HEK293T (cell line): ENCODE measurements around the gene HLA-DMB.

Experiments used
- CTCF ChIA-PET: fragments of 350-600 bp; formaldehyde crosslinking; extraction: SDS; loops from one replicate; lab custom pipeline; 2021; ENCODE audit warnings: antibody characterized with exemption, inconsistent platforms; lab: Yijun Ruan, JAX
- POLR2A ChIA-PET: fragments of 350-600 bp; formaldehyde crosslinking; extraction: SDS; loops from one replicate; lab custom pipeline; 2020; ENCODE audit warnings: antibody characterized with exemption, inconsistent platforms; lab: Yijun Ruan, JAX
- DNase-seq: peaks from one replicate; pipeline ENCODE4 v3.0.0; 2012; ENCODE audit warnings: mixed read lengths; ENCODE audit errors: extremely low spot score
- ARNT ChIP-seq: fragments of 450-650 bp; IDR thresholded peaks from 2 replicates; pipeline ENCODE4 v1.6.1; 2017; ENCODE audit warnings: mild to moderate bottlenecking
- BHLHE40 ChIP-seq: fragments of 450-650 bp; IDR thresholded peaks from 2 replicates; pipeline ENCODE4 v1.6.1; 2016; ENCODE audit warnings: mild to moderate bottlenecking, moderate library complexity, borderline replicate concordance
- CTBP1 ChIP-seq: fragments of 450-650 bp; IDR thresholded peaks from 2 replicates; pipeline ENCODE4 v1.6.1; 2016; ENCODE audit warnings: borderline replicate concordance
- ELF4 ChIP-seq: fragments of 450-650 bp; IDR thresholded peaks from 2 replicates; pipeline ENCODE4 v1.6.1; 2017; ENCODE audit warnings: antibody characterized with exemption
- FOXA1 ChIP-seq: fragments of 450-650 bp; IDR thresholded peaks from 2 replicates; pipeline ENCODE4 v1.6.1; 2016; ENCODE audit warnings: mild to moderate bottlenecking
- FOXK2 ChIP-seq: fragments of 450-650 bp; IDR thresholded peaks from 2 replicates; pipeline ENCODE4 v1.6.1; 2016; ENCODE audit warnings: mild to moderate bottlenecking
- FOXM1 ChIP-seq: fragments of 450-650 bp; IDR thresholded peaks from 2 replicates; pipeline ENCODE4 v1.6.1; 2017; ENCODE audit warnings: mild to moderate bottlenecking, borderline replicate concordance
- HDGF ChIP-seq: fragments of 450-650 bp; IDR thresholded peaks from 2 replicates; pipeline ENCODE4 v1.6.1; 2017; ENCODE audit warnings: antibody characterized with exemption, borderline replicate concordance
- L3MBTL2 ChIP-seq: fragments of 450-650 bp; conservative IDR thresholded peaks from 2 replicates; pipeline ENCODE4 v1.6.1; 2016; ENCODE audit warnings: mild to moderate bottlenecking
- LEF1 ChIP-seq: fragments of 450-650 bp; IDR thresholded peaks from 2 replicates; pipeline ENCODE4 v1.6.1; 2017; ENCODE audit warnings: mild to moderate bottlenecking, borderline replicate concordance
- NFRKB ChIP-seq: fragments of 450-650 bp; IDR thresholded peaks from 2 replicates; pipeline ENCODE4 v1.6.1; 2016; ENCODE audit warnings: mild to moderate bottlenecking, moderate library complexity
- PKNOX1 ChIP-seq: fragments of 450-650 bp; IDR thresholded peaks from 2 replicates; pipeline ENCODE4 v1.6.1; 2016
- SP1 ChIP-seq: fragments of 450-650 bp; IDR thresholded peaks from 2 replicates; pipeline ENCODE4 v1.6.1; 2017
- SUZ12 ChIP-seq: fragments of 450-650 bp; IDR thresholded peaks from 2 replicates; pipeline ENCODE4 v1.6.1; 2016; ENCODE audit warnings: mild to moderate bottlenecking
- TARDBP ChIP-seq: fragments of 450-650 bp; IDR thresholded peaks from 2 replicates; pipeline ENCODE4 v1.6.1; 2016
- ZNF384 ChIP-seq: fragments of 450-650 bp; IDR thresholded peaks from 2 replicates; pipeline ENCODE4 v1.6.1; 2016

The HLA-DMB gene

GRCh38 chr6:32889533-32889932, 51.3 kb downstream of the HLA-DMB start:
- no peak for TF ChIP-seq FOXM1
- no peak for TF ChIP-seq FOXA1
- no peak for TF ChIP-seq HDGF
- no peak for TF ChIP-seq SUZ12
- no peak for TF ChIP-seq FOXK2
- ChIA-PET CTCF (interaction anchor here (1.3 kb wide), 1 partner anchor 95 kb away, joined by 6 read pairs; no protein-coding TSS in a partner anchor), POLR2A (no interaction called here)
- DNase-seq: no peak

- CTCF ChIA-PET: no interaction called here
- DNase-seq: no peak
- TF ChIP-seq ARNT (no peak), BHLHE40 (no peak), ELF4 (no peak), CTBP1 (no peak), FOXM1 (no peak), HDGF (no peak), ZNF384 (no peak), LEF1 (no peak), FOXA1 (no peak), SP1 (no peak), NFRKB (no peak), TARDBP (no peak), PKNOX1 (no peak)
- POLR2A ChIA-PET: no interaction called here
Measured at GRCh38 chr6:32888576-32888975, 52.3 kb downstream of the HLA-DMB start.

- DNase-seq: no peak
- ChIA-PET CTCF (no interaction called here), POLR2A (no interaction called here)
- no peak for TF ChIP-seq CTBP1
- no peak for TF ChIP-seq FOXK2
- no peak for TF ChIP-seq SP1
- TF ChIP-seq SUZ12: no peak
- TF ChIP-seq FOXA1: no peak
- no peak for TF ChIP-seq TARDBP
- no peak for TF ChIP-seq ELF4
- no peak for TF ChIP-seq ZNF384
- TF ChIP-seq HDGF: no peak
- TF ChIP-seq L3MBTL2: no peak
- TF ChIP-seq BHLHE40: no peak
- no peak for TF ChIP-seq FOXM1
Measured at GRCh38 chr6:32887616-32888015, 53.2 kb downstream of the HLA-DMB start.

GRCh38 chr6:32886681-32887383, 54.0 kb downstream of the HLA-DMB start:
- DNase-seq: no peak
- ChIA-PET CTCF (interaction anchor here (0.6 to 1.7 kb wide), 5 partner anchors 19 to 98 kb away, joined by 3 to 34 read pairs (median 5); no protein-coding TSS in a partner anchor), POLR2A (interaction anchor here (1.3 to 1.7 kb wide), 3 partner anchors 8 to 85 kb away, joined by 5 to 11 read pairs (median 10); no protein-coding TSS in a partner anchor)
- TF ChIP-seq FOXA1 (no peak), PKNOX1 (no peak), SP1 (no peak), BHLHE40 (no peak), FOXM1 (no peak), FOXK2 (no peak), HDGF (no peak), SUZ12 (no peak)

- CTCF ChIA-PET: interaction anchor here (0.6 to 1.7 kb wide), 8 partner anchors 18 to 99 kb away, joined by 3 to 34 read pairs (median 4); partner anchors contain the start of genes HLA-DMB and TAP2
Measured at GRCh38 chr6:32885698-32886286, 55.0 kb downstream of the HLA-DMB start.

More at GRCh38 chr6:32885698-32886286, 55.0 kb downstream of the HLA-DMB start:
- TF ChIP-seq SUZ12: no peak
- TF ChIP-seq BHLHE40: no peak
- no peak for TF ChIP-seq PKNOX1
- TF ChIP-seq NFRKB: no peak
- no peak for TF ChIP-seq HDGF
- TF ChIP-seq FOXM1: no peak
- no peak for TF ChIP-seq L3MBTL2
- no peak for TF ChIP-seq SP1
- no peak for TF ChIP-seq FOXA1
- TF ChIP-seq TARDBP: no peak
- TF ChIP-seq CTBP1: no peak
- no peak for DNase-seq
- POLR2A ChIA-PET: interaction anchor here (1.3 to 1.7 kb wide), 4 partner anchors 9 to 99 kb away, joined by 4 to 11 read pairs (median 8); no protein-coding TSS in a partner anchor
